NCI-H1436 (cell line): ENCODE data around the gene EIF5B.

Source experiments
- DNase-seq: peaks from one replicate; lab custom pipeline; 2025; lab: John Stamatoyannopoulos, UW

The EIF5B gene

GRCh38 chr2:99414566-99414965, 77.4 kb downstream of the EIF5B start:
- no peak for DNase-seq

GRCh38 chr2:99417396-99417795, 80.2 kb downstream of the EIF5B start:
- no peak for DNase-seq

GRCh38 chr2:99420031-99420430, 82.8 kb downstream of the EIF5B start:
- no peak for DNase-seq

- DNase-seq: no peak
Measured at GRCh38 chr2:99420751-99421299, 83.6 kb downstream of the EIF5B start.

GRCh38 chr2:99421469-99421868, 84.3 kb downstream of the EIF5B start:
- DNase-seq: no peak

GRCh38 chr2:99422599-99422998, 85.4 kb downstream of the EIF5B start:
- DNase-seq: no peak

GRCh38 chr2:99424371-99424770, 87.2 kb downstream of the EIF5B start:
- no peak for DNase-seq

- DNase-seq: no peak
Measured at GRCh38 chr2:99425022-99425421, 87.8 kb downstream of the EIF5B start.

- no peak for DNase-seq
Measured at GRCh38 chr2:99430614-99431291, 93.6 kb downstream of the EIF5B start.

- no peak for DNase-seq
Measured at GRCh38 chr2:99431587-99432275, 94.5 kb downstream of the EIF5B start.

GRCh38 chr2:99433340-99433739, 96.2 kb downstream of the EIF5B start:
- DNase-seq: no peak

- no peak for DNase-seq
Measured at GRCh38 chr2:99436874-99437273, 99.7 kb downstream of the EIF5B start.

GRCh38 chr2:99439971-99440505, 102.8 kb downstream of the EIF5B start:
- DNase-seq: no peak

GRCh38 chr2:99442837-99443236, 105.6 kb downstream of the EIF5B start:
- no peak for DNase-seq

GRCh38 chr2:99444222-99444621, 107.0 kb downstream of the EIF5B start:
- no peak for DNase-seq

- no peak for DNase-seq
Measured at GRCh38 chr2:99445065-99445464, 107.9 kb downstream of the EIF5B start.

GRCh38 chr2:99448556-99448955, 111.4 kb downstream of the EIF5B start:
- DNase-seq: no peak

GRCh38 chr2:99450199-99450598, 113.0 kb downstream of the EIF5B start:
- no peak for DNase-seq
